H9 (cell line): Measurements from ENCODE around the gene DHDH. TPM values are rescaled to one million over a fixed set of nuclear protein-coding genes. Genes with fewer than 3 reads are reported as not detected.

Experiments
- DNase-seq: peaks from one replicate; pipeline ENCODE4 v3.0.0-alpha.2; 2017
- H2AFZ ChIP-seq: one replicate; pipeline ENCODE4 v1.6.1; 2013; ENCODE audit warnings: mild to moderate bottlenecking, low read length, control low read depth, moderate library complexity
- H2AK5ac ChIP-seq: 2 replicates; pipeline ENCODE4 v1.6.1; 2013; ENCODE audit warnings: low read length, control low read depth, mixed read lengths; ENCODE audit not compliant: insufficient read length
- H2BK120ac ChIP-seq: one replicate; pipeline ENCODE4 v1.6.1; 2013; ENCODE audit warnings: low read depth, mild to moderate bottlenecking, low read length, control low read depth, inconsistent platforms; ENCODE audit not compliant: poor library complexity, severe bottlenecking
- H2BK12ac ChIP-seq: 2 replicates; pipeline ENCODE4 v1.6.1; 2013; ENCODE audit warnings: low read length, control low read depth, mixed read lengths, low read depth; ENCODE audit not compliant: insufficient read length
- H2BK15ac ChIP-seq: 2 replicates; pipeline ENCODE4 v1.6.1; 2013; ENCODE audit warnings: low read depth, low read length, control low read depth
- H2BK20ac ChIP-seq: one replicate; pipeline ENCODE4 v1.6.1; 2013; ENCODE audit warnings: low read depth, mild to moderate bottlenecking, low read length, control low read depth, inconsistent platforms; ENCODE audit not compliant: poor library complexity, severe bottlenecking
- H2BK5ac ChIP-seq: 2 replicates; pipeline ENCODE4 v1.6.1; 2013; ENCODE audit warnings: low read length, control low read depth, mixed read lengths; ENCODE audit not compliant: insufficient read length
- H3K14ac ChIP-seq: 2 replicates; pipeline ENCODE4 v1.6.1; 2013; ENCODE audit warnings: low read length, control low read depth; ENCODE audit not compliant: insufficient read depth
- H3K18ac ChIP-seq: 2 replicates; pipeline ENCODE4 v1.6.1; 2013; ENCODE audit warnings: low read depth, mild to moderate bottlenecking, mixed read lengths, low read length, control low read depth; ENCODE audit not compliant: insufficient read length
- H3K23ac ChIP-seq: 2 replicates; pipeline ENCODE4 v1.6.1; 2013; ENCODE audit warnings: low read length, control low read depth, mixed read lengths, low read depth; ENCODE audit not compliant: insufficient read length
- H3K23me2 ChIP-seq: 2 replicates; pipeline ENCODE4 v1.6.1; 2013; ENCODE audit warnings: low read depth, mild to moderate bottlenecking, mixed read lengths, low read length, control low read depth; ENCODE audit not compliant: insufficient read length, poor library complexity, severe bottlenecking
- H3K27ac ChIP-seq: 2 replicates; pipeline ENCODE4 v1.5.1; 2013; ENCODE audit warnings: low read length, control low read depth, mixed read lengths, low read depth; ENCODE audit not compliant: insufficient read length
- H3K27me3 ChIP-seq: 2 replicates; pipeline ENCODE4 v1.6.1; 2013; ENCODE audit warnings: low read length, control low read depth, inconsistent platforms; ENCODE audit not compliant: insufficient read depth
- H3K4ac ChIP-seq: 2 replicates; pipeline ENCODE4 v1.6.1; 2013; ENCODE audit warnings: low read depth, mild to moderate bottlenecking, control low read depth, inconsistent platforms, low read length, moderate library complexity
- H3K4me1 ChIP-seq: 2 replicates; pipeline ENCODE4 v1.6.1; 2013; ENCODE audit warnings: low read length, control low read depth, inconsistent platforms; ENCODE audit not compliant: insufficient read depth
- H3K4me2 ChIP-seq: 2 replicates; pipeline ENCODE4 v1.6.1; 2013; ENCODE audit warnings: low read length, control low read depth, mixed read lengths; ENCODE audit not compliant: insufficient read length, insufficient read depth
- H3K56ac ChIP-seq: 2 replicates; pipeline ENCODE4 v1.6.1; 2013; ENCODE audit warnings: low read depth, mild to moderate bottlenecking, mixed read lengths, low read length, control low read depth; ENCODE audit not compliant: insufficient read length
- H3K79me1 ChIP-seq: 2 replicates; pipeline ENCODE4 v1.6.1; 2013; ENCODE audit warnings: low read depth, mild to moderate bottlenecking, moderate library complexity, low read length, control low read depth, inconsistent platforms; ENCODE audit not compliant: insufficient read depth, poor library complexity, severe bottlenecking
- H3K79me2 ChIP-seq: 2 replicates; pipeline ENCODE4 v1.6.1; 2013; ENCODE audit warnings: low read length, control low read depth, inconsistent platforms; ENCODE audit not compliant: insufficient read depth
- H3K9ac ChIP-seq: 2 replicates; pipeline ENCODE4 v1.6.1; 2013; ENCODE audit warnings: low read length, control low read depth, mixed read lengths; ENCODE audit not compliant: insufficient read length; ENCODE audit errors: extremely low read depth
- H3K9me3 ChIP-seq: one replicate; pipeline ENCODE4 v1.6.1; 2013; ENCODE audit warnings: low read depth, low read length, inconsistent platforms; ENCODE audit not compliant: control insufficient read depth
- H3T11ph ChIP-seq: one replicate; pipeline ENCODE4 v1.6.1; 2013; ENCODE audit warnings: mild to moderate bottlenecking, low read length, control low read depth, inconsistent platforms
- H4K20me1 ChIP-seq: one replicate; pipeline ENCODE4 v1.6.1; 2013; ENCODE audit not compliant: control insufficient read depth, insufficient read length, insufficient read depth
- H4K5ac ChIP-seq: 2 replicates; pipeline ENCODE4 v1.6.1; 2013; ENCODE audit warnings: low read depth, mild to moderate bottlenecking, mixed read lengths, low read length, control low read depth; ENCODE audit not compliant: insufficient read length
- H4K8ac ChIP-seq: replicated peaks from 2 replicates; pipeline ENCODE4 v1.6.1; 2013; ENCODE audit warnings: low read length, control low read depth, mixed read lengths, low read depth; ENCODE audit not compliant: insufficient read length
- H4K91ac ChIP-seq: 2 replicates; pipeline ENCODE4 v1.6.1; 2013; ENCODE audit warnings: low read depth, mild to moderate bottlenecking, moderate library complexity, mixed read lengths, low read length, control low read depth; ENCODE audit not compliant: insufficient read length
- H3K27ac Mint-ChIP-seq, 3 experiments: 2 replicates in 2 of 3; 3 replicates in 1 of 3; pipeline ENCODE4 v1.8.0; 2020 to 2021; ENCODE audit warnings: mixed read lengths in 3 of 3, mild to moderate bottlenecking in 1 of 3, moderate library complexity in 1 of 3
- H3K27me3 Mint-ChIP-seq: 2 replicates; pipeline ENCODE4 v1.8.0; 2021; ENCODE audit warnings: low read depth, mild to moderate bottlenecking, moderate library complexity, mixed read lengths
- H3K36me3 Mint-ChIP-seq, 3 experiments: 2 replicates in 2 of 3; 3 replicates in 1 of 3; pipeline ENCODE4 v1.8.0; 2020 to 2021; ENCODE audit warnings: low read depth in 3 of 3, mixed read lengths in 3 of 3; ENCODE audit not compliant: insufficient read depth in 1 of 3
- H3K4me1 Mint-ChIP-seq, 2 experiments: 2 replicates each; pipeline ENCODE4 v1.8.0; 2020; ENCODE audit warnings: mixed read lengths in 2 of 2
- H3K4me3 Mint-ChIP-seq, 2 experiments: 2 replicates in 1 of 2; 3 replicates in 1 of 2; pipeline ENCODE4 v1.8.0; 2020 to 2021; ENCODE audit warnings: mild to moderate bottlenecking in 2 of 2, mixed read lengths in 2 of 2, moderate library complexity in 1 of 2
- H3K9me3 Mint-ChIP-seq, 2 experiments: 2 replicates in 1 of 2; 3 replicates in 1 of 2; pipeline ENCODE4 v1.8.0; 2020; ENCODE audit warnings: mild to moderate bottlenecking in 2 of 2, mixed read lengths in 2 of 2, moderate library complexity in 1 of 2
- CTCF ChIP-seq: fragments of 200-600 bp; sonication (generic); conservative IDR thresholded peaks from 3 replicates; pipeline ENCODE4 v1.8.0; 2021; ENCODE audit warnings: antibody characterized with exemption, mild to moderate bottlenecking
- WGBS: extraction: QIAGEN DNeasy Blood & Tissue Kit; methylation state at CpG from one replicate; pipeline ENCODE4 v1.1.7; 2013; ENCODE audit warnings: missing lambda C conversion rate, low lambda C conversion rate, mixed read lengths; ENCODE audit not compliant: insufficient read length; ENCODE audit errors: extremely low coverage; 5-methylcytosine and 5-hydroxymethylcytosine counted together
- total RNA-seq: library from RNA; stranded (reverse); gene quantifications from 2 replicates; pipeline ENCODE4 v1.2.1, GENCODE V29; 2021

The DHDH gene
- total RNA-seq, 1 experiment from 2014 or later, result 2.0 TPM

GRCh38 chr19:48945415-48945814 lies 11.9 kb downstream of the DHDH start:
- Histone ChIP-seq H3K9me3 (no peaks in the 10 kb centered on the region), H4K91ac (no peak overlapping the region), H3K79me1 (no peaks in the 10 kb centered on the region), H3K18ac (no peak overlapping the region), H3K4me1 (no peaks in the 10 kb centered on the region), H2BK12ac (no peak overlapping the region), H3K79me2 (no peaks in the 10 kb centered on the region), H3K9ac (no peak overlapping the region), H2BK120ac (no peak overlapping the region), H3K4me2 (no peak overlapping the region), H4K5ac (no peak overlapping the region), H3K27me3 (no peaks in the 10 kb centered on the region; the same call in 1 of the 2 replicates), H4K8ac (no peak overlapping the region), H3T11ph (no peak overlapping the region), H2BK20ac (no peak overlapping the region), H3K27ac (no peak overlapping the region), H4K20me1 (no peaks in the 10 kb centered on the region), H2BK5ac (no peak overlapping the region), H2AK5ac (no peak overlapping the region), H3K56ac (no peak overlapping the region), H2BK15ac (no peak overlapping the region), H3K14ac (no peak overlapping the region), H3K23ac (no peak overlapping the region), H2AFZ (no peak overlapping the region), H3K23me2 (no peaks in the 10 kb centered on the region), H3K4ac (no peak overlapping the region)
- peaks cover 0 to 2% of the 10 kb centered on the region in 2 experiments; a peak in 4 of 5 replicates for H3K9me3 Mint-ChIP-seq
- H3K4me3 Mint-ChIP-seq, result no peak overlapping the region
- peaks cover 8 to 10% (median 8%) of the 10 kb centered on the region in 3 experiments; a peak in 6 of 7 replicates for H3K36me3 Mint-ChIP-seq
- H3K4me1 Mint-ChIP-seq, result no peaks in the 10 kb centered on the region
- no CpG with 5 or more reads among the region's 5 CpGs for WGBS
- H3K27ac Mint-ChIP-seq, result no peak overlapping the region
- TF ChIP-seq CTCF, result no peak
- DNase-seq, result no peak
- 0 out of 2 replicates have a peak, but pooled peaks cover 5% of the 10 kb centered on the region for H3K27me3 Mint-ChIP-seq
